Loucy (cell line): ENCODE measurements around the gene FAM193B.

Experiments used
- H2AFZ ChIP-seq: fragments of 200-600 bp; sonication (generic); 2 replicates; pipeline ENCODE4 v1.6.0; 2016; ENCODE audit warnings: antibody characterized with exemption, mild to moderate bottlenecking, low read length, moderate library complexity
- H3F3A ChIP-seq: fragments of 200-600 bp; 2 replicates; pipeline ENCODE4 v1.6.0; 2016; ENCODE audit warnings: antibody characterized with exemption, low read depth, mild to moderate bottlenecking
- H3K27me3 ChIP-seq: fragments of 200-600 bp; sonication (generic); 2 replicates; pipeline ENCODE4 v1.6.1; 2014; ENCODE audit warnings: low read length, mild to moderate bottlenecking; ENCODE audit not compliant: insufficient read depth, poor library complexity, severe bottlenecking
- H3K36me3 ChIP-seq: fragments of 200-600 bp; sonication (generic); 2 replicates; pipeline ENCODE4 v1.6.1; 2016; ENCODE audit warnings: low read length; ENCODE audit not compliant: insufficient read depth
- H3K4me1 ChIP-seq: fragments of 200-600 bp; sonication (generic); 2 replicates; pipeline ENCODE4 v1.5.1; 2014; ENCODE audit warnings: low read length, mild to moderate bottlenecking; ENCODE audit not compliant: insufficient read depth, poor library complexity, severe bottlenecking
- H3K4me2 ChIP-seq: fragments of 200-600 bp; sonication (generic); 2 replicates; pipeline ENCODE4 v1.6.0; 2014; ENCODE audit warnings: antibody characterized with exemption, low read length, low read depth, mild to moderate bottlenecking; ENCODE audit not compliant: poor library complexity, severe bottlenecking
- H3K4me3 ChIP-seq: fragments of 200-600 bp; sonication (generic); 2 replicates; pipeline ENCODE4 v1.5.1; 2014; ENCODE audit warnings: low read length, mild to moderate bottlenecking, mixed read lengths; ENCODE audit not compliant: poor library complexity, severe bottlenecking
- H3K79me2 ChIP-seq: fragments of 200-600 bp; sonication (generic); 2 replicates; pipeline ENCODE4 v1.6.1; 2014; ENCODE audit warnings: low read length; ENCODE audit not compliant: insufficient read depth
- H3K9ac ChIP-seq: fragments of 200-600 bp; sonication (generic); 2 replicates; pipeline ENCODE4 v1.6.0; 2014; ENCODE audit warnings: mild to moderate bottlenecking, low read depth, low read length, moderate library complexity; ENCODE audit not compliant: poor library complexity, severe bottlenecking
- H3K9me2 ChIP-seq: fragments of 200-600 bp; sonication (generic); replicated peaks from 2 replicates; pipeline ENCODE4 v1.6.1; 2016; ENCODE audit warnings: low read depth, low read length, mixed read lengths
- H3K9me3 ChIP-seq: fragments of 200-600 bp; sonication (generic); 2 replicates; pipeline ENCODE4 v1.6.1; 2014; ENCODE audit warnings: mild to moderate bottlenecking, antibody characterized with exemption, low read length, low read depth; ENCODE audit not compliant: insufficient read depth
- H4K20me1 ChIP-seq: fragments of 200-600 bp; sonication (generic); 2 replicates; pipeline ENCODE4 v1.6.0; 2014; ENCODE audit warnings: antibody characterized with exemption, low read length, mild to moderate bottlenecking; ENCODE audit not compliant: insufficient read depth, poor library complexity, severe bottlenecking
- CTCF ChIP-seq: fragments of 200-600 bp; sonication (generic); conservative IDR thresholded peaks from 2 replicates; pipeline ENCODE4 v1.5.1; 2014; ENCODE audit warnings: mild to moderate bottlenecking, antibody characterized with exemption, low read length
- EZH2phosphoT487 ChIP-seq: fragments of 200-600 bp; IDR thresholded peaks from 2 replicates; pipeline ENCODE4 v1.6.1; 2018; ENCODE audit warnings: antibody characterized with exemption, mild to moderate bottlenecking, moderate library complexity, borderline replicate concordance

Gene FAM193B

GRCh38 chr5:177545487-177546257 is 8.7 kb downstream of the FAM193B start:
- TF ChIP-seq EZH2phosphoT487, result no peak
- TF ChIP-seq CTCF, result no peak
- H4K20me1 ChIP-seq, result no peaks in the 10 kb centered on the region
- H3F3A ChIP-seq, result no peaks in the 10 kb centered on the region
- no peak overlapping the region for H2AFZ ChIP-seq
- H3K4me1 ChIP-seq, result no peaks in the 10 kb centered on the region
- H3K9ac ChIP-seq, result no peak overlapping the region
- H3K9me2 ChIP-seq, result no peaks in the 10 kb centered on the region
- no peaks in the 10 kb centered on the region for H3K27me3 ChIP-seq
- no peak overlapping the region for H3K4me3 ChIP-seq
- no peaks in the 10 kb centered on the region for H3K9me3 ChIP-seq
- H3K36me3 ChIP-seq, result no peaks in the 10 kb centered on the region
- H3K79me2 ChIP-seq, result peaks cover 4% of the 10 kb centered on the region; the same call in 1 of the 2 replicates
- H3K4me2 ChIP-seq, result no peak overlapping the region

GRCh38 chr5:177542816-177543465 is 11.4 kb downstream of the FAM193B start:
- Histone ChIP-seq H3K79me2 (no peaks in the 10 kb centered on the region), H2AFZ (no peak overlapping the region), H3K4me3 (no peak overlapping the region), H3K9me2 (no peaks in the 10 kb centered on the region), H3K4me1 (no peaks in the 10 kb centered on the region), H3K9ac (no peak overlapping the region), H3K9me3 (no peaks in the 10 kb centered on the region), H3K36me3 (peaks cover 4% of the 10 kb centered on the region; the same call in 1 of the 2 replicates), H3K27me3 (no peaks in the 10 kb centered on the region), H3K4me2 (no peak overlapping the region), H4K20me1 (no peaks in the 10 kb centered on the region), H3F3A (no peaks in the 10 kb centered on the region)
- TF ChIP-seq CTCF (no peak), EZH2phosphoT487 (no peak)

- TF ChIP-seq CTCF (no peak), EZH2phosphoT487 (no peak)
- no peak overlapping the region for H3K4me2 ChIP-seq
- H3F3A ChIP-seq, result no peaks in the 10 kb centered on the region
- no peaks in the 10 kb centered on the region for H3K4me1 ChIP-seq
- H4K20me1 ChIP-seq, result no peaks in the 10 kb centered on the region
- no peaks in the 10 kb centered on the region for H3K27me3 ChIP-seq
- peaks cover 17% of the 10 kb centered on the region; the same call in 1 of the 2 replicates for H3K36me3 ChIP-seq
- no peaks in the 10 kb centered on the region for H3K9me2 ChIP-seq
- no peak overlapping the region for H2AFZ ChIP-seq
- no peak overlapping the region for H3K9ac ChIP-seq
- H3K4me3 ChIP-seq, result no peak overlapping the region
- no peaks in the 10 kb centered on the region for H3K9me3 ChIP-seq
- no peaks in the 10 kb centered on the region for H3K79me2 ChIP-seq
Observed at GRCh38 chr5:177540438-177540837, 13.9 kb downstream of the FAM193B start.
